GM21381 (cell line): Measurements from ENCODE around the gene TMEM63B.
"Not testable (repeated sequence)": the region's sequence is repeated elsewhere in the genome, so short reads cannot be mapped to it uniquely, and the experiment has no call there.

Experiments used
- ATAC-seq: cut with Tn5 transposase; IDR thresholded peaks from one replicate; pipeline ENCODE4 v1.9.1; 2021; ENCODE audit warnings: mild to moderate bottlenecking, moderate library complexity; ENCODE audit not compliant: unreplicated experiment

Gene TMEM63B

GRCh38 chr6:44127186-44128019 is at the start of gene TMEM63B, which contains the start of gene MRPL14:
TSS of gene TMEM63B (plus strand) at chr6:44127554. CDS start at chr6:44134585, 7,031 bp downstream.
TSS of gene MRPL14 (minus strand) at chr6:44127452. CDS start at chr6:44116611, 10,841 bp downstream.
- ATAC-seq = peak; percentile 60

DNA sequence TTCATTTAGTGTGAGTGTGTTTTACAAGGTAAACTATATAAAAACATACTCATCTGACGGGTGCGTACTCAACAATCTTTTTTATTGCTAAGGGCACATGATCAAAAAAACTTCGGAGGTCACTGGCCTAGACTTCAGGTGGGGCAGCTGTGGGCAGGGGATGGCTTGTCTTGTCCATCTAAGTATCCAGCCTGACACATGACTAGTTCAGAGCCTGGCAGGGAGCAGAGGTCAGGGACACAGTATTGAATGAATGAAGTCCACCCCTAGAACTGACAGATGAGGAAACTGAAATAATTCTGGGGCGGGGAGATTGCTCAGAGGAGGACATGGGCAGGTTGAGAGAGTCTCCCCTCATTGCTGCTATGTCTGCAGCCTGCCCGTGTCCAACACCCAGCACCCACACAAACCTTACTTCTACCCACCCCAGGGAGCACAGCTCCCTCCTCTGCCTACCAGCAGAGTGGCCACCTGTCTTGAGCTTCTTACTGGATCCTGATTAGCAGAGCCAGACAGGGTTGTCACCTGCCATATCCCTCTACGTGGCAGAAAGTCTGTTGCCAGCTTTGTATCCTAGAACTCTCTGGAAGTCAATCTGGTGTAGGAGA is 49.0 kb upstream of the TMEM63B start:
- ATAC-seq = no peak

DNA sequence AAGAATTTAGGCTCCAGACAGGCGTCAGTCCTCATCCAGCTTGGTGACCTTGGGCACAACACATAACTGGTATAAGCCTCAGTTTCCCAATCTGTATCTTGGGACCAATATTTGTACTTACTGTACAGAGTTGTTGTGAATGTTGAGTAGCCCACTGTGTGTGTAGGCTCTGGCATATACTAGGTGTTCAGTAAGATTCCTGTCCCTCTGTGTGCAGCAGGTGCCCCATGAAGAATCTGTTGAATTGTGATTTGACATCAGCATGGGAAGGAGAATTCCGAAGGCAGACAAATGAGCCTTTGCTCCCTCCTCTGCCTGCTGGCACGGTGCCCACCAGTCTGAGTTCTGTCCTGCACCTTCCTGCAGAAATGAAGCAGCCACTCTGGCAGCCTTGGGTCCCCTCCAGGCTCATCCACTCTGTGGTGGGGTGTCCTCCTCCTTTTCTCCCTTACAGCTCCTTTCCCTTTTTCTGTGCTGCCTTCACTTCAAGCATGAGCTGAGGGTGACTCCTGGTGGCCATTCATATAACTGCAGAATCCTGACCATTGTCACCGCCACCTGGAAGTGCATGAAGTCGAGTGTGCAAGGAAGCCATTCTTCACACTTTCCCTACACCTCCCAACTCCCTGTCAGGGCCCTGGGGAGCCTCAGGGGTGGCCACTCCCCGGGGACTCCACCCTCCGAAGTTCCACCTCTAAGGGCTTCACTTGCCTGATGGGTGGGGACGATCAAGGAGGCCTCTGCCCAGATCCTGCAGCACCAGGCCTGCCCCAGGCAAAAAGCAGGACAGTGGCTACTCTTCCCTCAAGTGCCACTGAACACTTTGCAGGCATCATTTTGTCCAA is 48.3 kb upstream of the TMEM63B start:
- ATAC-seq = no peak

DNA sequence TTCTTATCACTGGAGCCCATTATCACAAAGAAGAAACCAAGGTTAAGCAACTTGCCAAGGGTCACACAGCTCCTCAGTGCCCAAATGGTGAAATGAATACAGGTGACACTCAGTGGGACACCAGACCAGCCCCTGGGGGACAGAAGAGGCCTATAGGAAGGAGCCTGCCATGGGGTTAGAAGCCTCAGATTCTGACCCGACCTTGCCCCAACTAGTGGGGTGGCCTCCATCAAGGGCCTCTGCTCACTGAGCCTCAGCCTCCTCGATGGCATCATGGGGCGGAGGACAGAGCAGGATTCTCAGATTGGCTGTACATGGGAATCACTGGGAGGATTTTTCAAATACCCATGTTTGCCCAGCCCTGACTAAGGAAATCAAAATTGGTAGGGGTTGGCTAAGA is 47.7 kb upstream of the TMEM63B start:
- ATAC-seq = no peak

DNA sequence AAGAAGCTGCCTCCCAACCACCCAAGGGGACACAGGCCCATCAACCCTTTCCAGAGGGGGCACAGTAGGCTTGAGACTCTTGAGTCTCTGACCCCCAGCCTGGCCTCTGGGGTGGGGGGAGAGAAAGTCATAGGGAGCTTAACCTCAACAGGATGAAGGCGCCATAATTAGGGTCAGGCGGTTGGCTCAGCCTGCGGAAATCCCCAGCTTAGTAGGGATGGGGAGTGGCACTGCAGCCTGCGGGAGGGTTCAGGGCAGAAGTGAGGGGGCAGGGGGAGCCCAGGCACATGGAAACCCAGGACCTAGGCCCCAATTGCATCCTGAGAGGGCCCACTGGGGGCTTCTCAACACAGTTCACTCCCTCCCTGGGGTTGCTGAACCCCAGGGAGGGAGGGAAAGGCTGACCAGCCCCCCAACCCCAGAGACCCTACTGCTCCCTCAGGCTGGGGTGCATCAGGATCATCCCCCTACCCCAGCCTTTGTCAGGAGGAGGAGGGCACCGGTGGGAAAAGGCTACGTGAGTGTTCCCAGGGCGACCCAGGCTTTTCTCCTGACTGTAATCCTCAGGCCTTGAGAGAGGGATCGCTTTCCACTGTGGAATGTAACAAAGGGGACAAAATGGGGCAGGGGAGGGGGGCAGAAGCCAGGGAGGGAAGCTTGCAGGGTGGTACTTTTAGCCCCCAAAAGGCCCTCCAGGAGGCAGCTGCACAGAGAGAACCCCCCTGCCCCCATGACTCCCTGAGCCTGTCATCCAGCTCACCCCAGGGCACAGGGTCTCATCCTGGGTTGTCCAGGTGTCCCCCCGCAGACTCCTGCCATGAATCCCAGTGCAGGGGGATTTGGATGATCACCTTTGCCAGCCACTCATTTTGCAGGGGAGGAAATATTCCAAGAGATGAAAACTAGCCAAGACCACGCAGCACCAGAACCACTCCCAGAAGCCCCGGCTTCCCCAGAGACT is 46.5 kb upstream of the TMEM63B start:
- no peak for ATAC-seq

GRCh38 chr6:44081753-44082152 is 45.6 kb upstream of the TMEM63B start:
- ATAC-seq = no peak

GRCh38 chr6:44082872-44083321 is 44.5 kb upstream of the TMEM63B start:
- no peak for ATAC-seq

DNA sequence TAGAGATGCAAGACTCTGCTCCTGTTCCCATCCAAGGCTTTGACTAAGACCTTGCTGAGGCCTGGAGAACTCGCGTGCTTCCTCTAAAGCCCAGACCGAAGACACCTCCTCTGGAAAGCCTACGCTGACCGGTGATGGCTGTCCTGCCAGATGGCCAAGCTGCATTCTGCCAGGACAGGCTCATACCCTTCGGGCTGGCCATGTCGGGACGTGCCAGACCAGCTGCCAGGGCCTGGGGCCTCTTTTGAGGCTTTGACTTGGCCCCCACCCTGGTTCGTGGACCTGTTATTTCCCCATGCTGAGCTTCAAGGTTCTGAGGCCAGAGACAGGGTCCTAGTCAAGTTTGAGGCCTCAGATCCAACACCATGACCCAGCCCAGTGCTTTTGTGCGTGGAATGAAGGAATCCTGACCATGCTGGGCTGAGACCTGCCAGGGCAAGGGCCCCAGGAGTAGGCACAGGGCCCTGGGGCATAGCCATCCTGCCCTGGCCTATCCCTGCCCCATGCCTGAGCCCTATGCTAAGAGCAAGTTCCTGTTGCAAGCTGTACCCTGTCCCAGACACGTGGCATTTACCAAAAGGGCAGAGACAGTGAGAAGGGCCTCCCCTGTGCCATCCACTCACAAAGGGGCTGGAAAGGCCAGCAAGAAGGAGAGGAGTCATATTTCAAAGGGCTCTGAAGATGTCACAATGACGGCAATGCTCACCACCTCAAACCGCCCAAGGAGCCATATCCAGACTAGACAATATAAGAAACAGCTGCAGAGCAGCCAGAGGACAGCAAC is 42.9 kb upstream of the TMEM63B start:
- no peak for ATAC-seq

- no peak for ATAC-seq
Measured at GRCh38 chr6:44085219-44085618, 42.1 kb upstream of the TMEM63B start.

DNA sequence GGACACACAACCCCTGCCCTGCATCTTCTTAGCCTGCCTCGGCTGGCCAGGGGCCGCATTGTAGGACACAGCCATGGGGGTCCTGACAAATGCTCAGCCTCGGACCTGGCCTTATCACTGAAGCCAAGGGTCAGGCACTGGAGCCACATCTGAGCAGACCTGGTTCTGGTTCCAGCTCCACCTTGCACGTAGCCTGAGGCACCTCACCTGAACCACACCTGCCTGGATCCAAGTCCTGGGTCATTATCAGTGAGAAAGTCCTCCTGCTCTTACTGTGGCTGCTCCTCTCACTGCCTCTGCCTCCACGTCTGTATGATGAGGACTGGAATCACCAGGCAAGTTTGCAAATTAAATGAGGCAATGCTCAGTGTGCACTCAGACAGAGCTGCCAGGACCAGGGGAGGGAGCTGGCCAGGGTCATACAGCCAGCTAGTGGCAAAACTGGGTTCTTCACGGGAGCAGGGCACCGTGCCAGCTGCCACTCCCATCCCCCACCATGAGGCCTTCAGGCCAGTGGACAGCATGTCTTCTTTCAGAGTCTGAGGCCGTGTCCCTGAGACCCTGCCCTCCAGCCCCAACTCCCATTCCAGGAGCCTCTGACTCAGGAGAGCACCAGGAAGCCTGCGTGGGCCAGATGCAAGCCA is 40.3 kb upstream of the TMEM63B start:
- no peak for ATAC-seq

DNA sequence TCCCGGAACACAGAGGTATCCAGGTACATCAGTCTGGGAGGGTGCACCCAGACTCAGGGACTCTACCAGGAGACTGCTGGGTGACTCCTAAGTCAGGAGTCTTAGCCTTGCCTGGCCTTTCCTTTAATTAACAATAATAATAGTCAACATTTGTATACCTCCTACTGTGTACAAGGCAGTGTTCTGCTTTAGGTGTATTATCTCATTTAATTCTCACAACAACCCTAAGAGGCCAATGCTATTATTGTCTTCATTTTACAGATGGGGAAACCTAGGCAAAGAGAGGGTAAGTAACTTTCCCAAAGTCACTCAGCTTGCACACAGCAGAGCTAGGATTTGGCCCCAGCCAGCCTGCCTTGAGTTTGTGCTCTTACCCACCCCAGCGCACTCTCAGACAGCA is 39.7 kb upstream of the TMEM63B start:
- ATAC-seq = no peak

GRCh38 chr6:44088827-44089590 is 38.3 kb upstream of the TMEM63B start:
- no peak for ATAC-seq

DNA sequence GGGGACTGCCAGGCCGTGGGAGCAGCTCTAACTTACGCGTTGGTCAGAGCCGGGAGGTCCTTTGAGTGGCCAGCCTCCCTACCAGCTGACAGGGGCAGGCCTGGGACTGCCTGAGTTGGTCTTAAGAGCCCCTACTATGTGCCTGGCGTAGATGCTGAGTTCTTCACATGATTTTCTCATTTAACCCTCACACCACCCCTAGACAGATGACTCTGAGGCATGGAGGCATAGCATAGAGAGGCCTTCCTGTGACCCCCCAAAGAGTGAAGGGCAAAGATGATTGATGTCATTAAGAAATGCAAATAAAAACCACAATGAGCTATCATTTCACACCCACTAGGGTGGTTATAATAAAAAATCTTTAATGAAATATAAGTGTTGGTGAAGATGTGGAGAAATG is 36.9 kb upstream of the TMEM63B start:
- ATAC-seq = no peak

DNA sequence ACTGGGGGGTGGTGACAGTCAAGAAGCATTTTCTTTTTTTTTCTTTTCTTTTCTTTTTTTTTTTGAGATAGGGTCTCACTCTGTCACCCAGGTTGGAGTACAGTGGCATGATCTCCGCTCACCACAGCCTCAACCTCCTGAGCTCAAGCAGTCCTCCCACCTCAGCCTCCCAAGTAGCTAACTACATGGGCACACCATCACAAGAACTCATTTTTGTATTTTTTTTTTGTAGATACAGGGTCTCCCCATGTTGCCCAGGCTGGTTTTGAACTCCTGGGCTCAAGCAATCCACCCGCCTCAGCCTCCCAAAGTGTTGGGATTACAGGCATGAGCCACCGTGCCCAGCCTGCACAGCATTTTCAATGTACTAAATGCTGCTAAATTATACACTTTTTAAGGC is 36.0 kb upstream of the TMEM63B start:
- ATAC-seq = not testable (repeated sequence)

DNA sequence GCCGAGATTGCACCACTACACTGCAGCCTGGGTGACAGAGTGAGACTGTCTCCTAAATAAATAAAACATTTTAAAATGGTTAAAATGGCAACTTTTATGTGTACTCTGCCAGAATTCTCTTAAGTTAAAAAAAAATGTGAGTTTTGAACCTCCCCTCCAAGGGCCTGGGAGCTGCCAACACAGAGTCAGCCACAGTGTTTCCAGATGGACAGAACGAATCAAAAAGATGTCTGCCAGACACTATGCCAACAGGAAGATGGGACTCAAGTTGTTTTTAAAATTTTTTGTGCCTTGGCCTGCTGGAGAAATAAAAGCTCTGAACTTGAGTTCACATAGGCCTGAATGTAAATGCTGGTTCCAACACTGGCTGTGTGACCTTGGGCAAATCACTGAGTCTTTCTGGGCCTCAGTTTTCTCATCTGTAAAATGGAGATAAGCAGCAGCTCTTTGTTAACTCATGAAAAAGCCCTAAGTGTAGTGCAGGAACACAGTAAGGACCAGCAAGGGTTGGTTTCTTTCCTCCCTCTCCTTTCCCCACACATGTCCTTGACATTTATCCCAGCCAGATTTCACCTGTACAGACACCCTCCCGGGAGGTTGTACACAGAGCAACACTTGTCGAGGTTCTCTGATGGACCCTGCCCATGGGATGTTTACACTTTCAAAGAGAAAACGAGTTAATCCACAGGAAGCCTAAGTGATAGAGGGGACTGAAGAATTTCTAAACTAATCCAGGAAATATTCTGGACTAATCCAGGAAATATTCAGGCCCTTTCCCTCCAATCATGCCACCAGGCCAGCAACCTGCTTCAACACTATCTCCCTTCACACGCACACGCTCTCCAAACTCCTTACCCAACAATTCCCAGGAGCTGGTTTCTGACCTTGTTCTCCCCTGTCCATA is 35.1 kb upstream of the TMEM63B start:
- no peak for ATAC-seq

DNA sequence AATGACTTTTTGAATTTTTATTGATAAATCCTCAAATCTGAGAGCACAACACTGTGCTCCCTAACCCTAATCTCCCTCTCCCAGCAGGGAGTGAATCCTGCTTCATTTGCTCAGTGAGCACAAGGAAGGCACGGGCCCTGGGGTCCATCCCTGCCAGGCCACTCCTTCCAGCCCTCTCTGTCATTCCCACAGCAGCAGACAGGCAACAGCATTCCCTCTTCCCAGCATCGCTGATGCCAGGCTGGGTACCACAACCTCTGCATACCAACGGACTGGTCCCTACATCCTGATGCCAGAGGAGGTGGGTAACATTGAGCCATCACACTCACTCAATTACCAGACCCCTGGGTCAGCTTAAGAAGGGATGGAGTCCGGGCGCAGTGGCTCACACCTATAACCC is 34.3 kb upstream of the TMEM63B start:
- no peak for ATAC-seq

DNA sequence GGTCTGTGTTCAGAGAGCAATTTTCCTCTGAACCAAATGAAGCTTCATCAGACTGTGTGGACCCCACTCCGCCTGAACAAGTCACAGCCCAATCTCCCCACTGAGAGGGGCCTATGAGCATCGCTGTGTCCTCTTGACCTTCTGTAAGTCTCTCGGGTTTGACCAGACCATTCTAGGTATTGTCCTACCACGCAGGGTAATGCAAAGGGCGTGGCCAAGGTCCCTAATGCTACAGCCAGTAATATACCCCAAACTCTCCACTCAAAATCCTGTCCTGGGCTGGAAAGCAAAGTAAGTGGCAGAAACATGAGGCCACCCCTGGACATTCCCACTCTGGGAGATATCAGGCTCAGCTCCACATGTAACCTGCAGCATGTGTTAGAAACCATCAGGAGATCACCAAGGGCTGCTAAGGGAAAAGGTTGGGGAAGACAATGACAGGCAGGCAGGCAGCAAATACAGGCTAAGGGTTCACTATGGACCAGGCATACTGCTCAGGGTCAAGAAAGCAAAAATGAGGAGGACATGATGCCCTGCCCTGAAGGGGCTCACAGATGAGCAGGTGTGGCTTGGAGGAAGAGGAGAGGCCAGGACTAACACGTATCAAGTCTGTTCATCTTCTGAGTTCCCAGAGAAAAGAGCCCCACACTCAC is 33.5 kb upstream of the TMEM63B start:
- ATAC-seq = no peak
